Liver (tissue), 9 donors: ENCODE results near the gene AARSD1. TPM values are rescaled to one million over a fixed set of nuclear protein-coding genes. Genes with fewer than 3 reads are reported as not detected.
"Not testable (repeated sequence)": the region's sequence is repeated elsewhere in the genome, so short reads cannot be mapped to it uniquely, and the experiment has no call there.

Experiments used
- DNase-seq: peaks from one replicate; pipeline ENCODE4 v3.0.0-alpha.2; 2017; ENCODE audit warnings: low spot score
- H3K27ac ChIP-seq, 2 donors: one replicate each; pipeline ENCODE4 v1.7.0; 2013; ENCODE audit warnings: inconsistent platforms in 2 of 2, low read length in 2 of 2, control low read depth in 1 of 2, low read depth in 1 of 2, mild to moderate bottlenecking in 1 of 2
- H3K27me3 ChIP-seq, 4 donors: one replicate each; pipeline versions ENCODE4 v1.6.1 to v1.7.0; 2013; ENCODE audit warnings: low read length in 3 of 4, inconsistent platforms in 1 of 4, mild to moderate bottlenecking in 1 of 4, moderate library complexity in 1 of 4; ENCODE audit not compliant: control insufficient read depth in 4 of 4, insufficient read depth in 4 of 4
- H3K36me3 ChIP-seq, 4 donors: one replicate each; pipeline versions ENCODE4 v1.6.1 to v1.7.0; 2013; ENCODE audit warnings: low read length in 3 of 4, mild to moderate bottlenecking in 3 of 4, low read depth in 1 of 4, moderate library complexity in 1 of 4; ENCODE audit not compliant: control insufficient read depth in 4 of 4, insufficient read depth in 3 of 4
- H3K4me1 ChIP-seq, 4 donors: one replicate each; pipeline versions ENCODE4 v1.6.1 to v1.7.0; 2013; ENCODE audit warnings: low read length in 3 of 4, mild to moderate bottlenecking in 3 of 4, moderate library complexity in 1 of 4; ENCODE audit not compliant: control insufficient read depth in 4 of 4, insufficient read depth in 4 of 4
- H3K4me3 ChIP-seq, 3 donors: one replicate each; pipeline versions ENCODE4 v1.6.1 to v1.7.0; 2013; ENCODE audit warnings: low read length in 3 of 3, control low read depth in 1 of 3, low read depth in 1 of 3, mild to moderate bottlenecking in 1 of 3
- H3K9ac ChIP-seq, 2 donors: one replicate each; pipeline ENCODE4 v1.7.0; 2013; ENCODE audit warnings: low read length in 2 of 2, mild to moderate bottlenecking in 2 of 2, moderate library complexity in 2 of 2, control low read depth in 1 of 2, low read depth in 1 of 2
- H3K9me3 ChIP-seq, 4 donors: one replicate each; pipeline versions ENCODE4 v1.6.1 to v1.7.0; 2013; ENCODE audit warnings: low read length in 3 of 4; ENCODE audit not compliant: control insufficient read depth in 4 of 4
- CTCF ChIP-seq: fragments of 150-350 bp; IDR thresholded peaks from 2 replicates; pipeline ENCODE4 v1.5.1; 2017; ENCODE audit warnings: improper control_type of control experiment, low read depth, low read length; ENCODE audit not compliant: missing input control
- EGR1 ChIP-seq, 2 donors: IDR thresholded peaks; 2 replicates each; pipeline ENCODE4 v1.6.1; 2016 to 2018; ENCODE audit warnings: antibody characterized with exemption in 2 of 2, low read depth in 2 of 2
- HNF4A ChIP-seq, 2 donors: conservative IDR thresholded peaks; 2 replicates each; pipeline ENCODE4 v1.6.1; 2016; ENCODE audit warnings: antibody characterized with exemption in 2 of 2, mild to moderate bottlenecking in 2 of 2
- HNF4G ChIP-seq: IDR thresholded peaks from 2 replicates; pipeline ENCODE4 v1.6.1; 2016; ENCODE audit warnings: antibody characterized with exemption
- NR2F2 ChIP-seq: IDR thresholded peaks from 2 replicates; pipeline ENCODE4 v1.6.1; 2016; ENCODE audit warnings: antibody characterized with exemption
- RAD21 ChIP-seq, 2 donors: IDR thresholded peaks; 2 replicates each; pipeline ENCODE4 v1.6.1; 2016; ENCODE audit warnings: antibody characterized with exemption in 2 of 2, mild to moderate bottlenecking in 2 of 2
- REST ChIP-seq: IDR thresholded peaks from 2 replicates; pipeline ENCODE4 v1.6.1; 2016; ENCODE audit warnings: antibody characterized with exemption, mild to moderate bottlenecking
- RXRA ChIP-seq, 2 donors: IDR thresholded peaks; 2 replicates each; pipeline ENCODE4 v1.6.1; 2017 to 2018; ENCODE audit warnings: antibody characterized with exemption in 2 of 2, mild to moderate bottlenecking in 1 of 2
- SP1 ChIP-seq: IDR thresholded peaks from 2 replicates; pipeline ENCODE4 v1.6.1; 2018; ENCODE audit warnings: antibody characterized with exemption, mild to moderate bottlenecking
- YY1 ChIP-seq: IDR thresholded peaks from 2 replicates; pipeline ENCODE4 v1.6.1; 2016; ENCODE audit warnings: antibody characterized with exemption, mild to moderate bottlenecking
- WGBS: extraction: QIAGEN DNeasy Blood & Tissue Kit; methylation state at CpG from one replicate; pipeline ENCODE4 v1.1.7; 2013; 5-methylcytosine and 5-hydroxymethylcytosine counted together
- polyA plus RNA-seq, 2 donors: library from polyadenylated mRNA; stranded (reverse) in 1 of 2; unstranded in 1 of 2; fragments of 200-250 nt in 1 of 2; fragments of >200 nt in 1 of 2; fragmentation: Nextera tagmentation in 1 of 2; extraction: Ambion mirVana in 1 of 2; gene quantifications; one replicate each; pipeline versions ENCODE4 v1.2.1 to v1.2.3, GENCODE V29; 2013 to 2015
- total RNA-seq, 2 donors: library from RNA; depleted of rRNA; stranded (reverse); fragments of >200 nt; gene quantifications; one replicate each; pipeline ENCODE4 v1.2.3, GENCODE V29; 2014
- donor health status: healthy.
- donor health status: healthy.
- donor health status: healthy.
- donor health status: healthy.
- donor health status: healthy.

Gene AARSD1
- total and polyA plus RNA-seq, 4 donors: 8.2 to 25.2 (median 19.6) TPM

- Histone ChIP-seq H3K9me3 (no peaks in the 10 kb centered on the region), H3K4me1 (peaks cover 0 to 10% (median 8%) of the 10 kb centered on the region in 4 donors), H3K27me3 (no peaks in the 10 kb centered on the region), H3K4me3 (peak within 1 kb of the TSS; percentile 52 to 99 (median 58)), H3K36me3 (peaks cover 6 to 13% (median 10%) of the 10 kb centered on the region in 4 donors), H3K9ac (peak within 1 kb of the TSS; percentile 37 to 94), H3K27ac (peak within 1 kb of the TSS; percentile 79 to 97)
- 15% methylated on average over 18 of the region's 18 CpGs for WGBS
- TF ChIP-seq REST (peak; percentile 10), YY1 (peak; percentile 33), SP1 (peak; percentile 11), EGR1 (IDR thresholded peaks at IDR 0.05; ENCODE audit: low read depth in 2 of 2) (peak in 1 of 2 donors; percentile 19), RAD21 (IDR thresholded peaks at IDR 0.05) (peak; percentile 75 to 78), HNF4G (no peak), RXRA (IDR thresholded peaks at IDR 0.05) (no peak), CTCF (peak; percentile 45)
- DNase-seq: peak; percentile 77
Observed at GRCh38 chr17:43006639-43007551, 42.6 kb upstream of the AARSD1 start, which contains the start of gene IFI35. IFI35 (plus strand) TSS chr17:43006784; CDS start chr17:43006948, 164 bp downstream.

- H3K27ac ChIP-seq: no peak overlapping the region
- TF ChIP-seq HNF4A (conservative IDR thresholded peaks at IDR 0.05): peak; percentile 12 to 16
- peak in 1 of 2 donors; percentile 7 for TF ChIP-seq RAD21 (IDR thresholded peaks at IDR 0.05)
- no peak for TF ChIP-seq NR2F2
- H3K27me3 ChIP-seq: no peaks in the 10 kb centered on the region
- H3K36me3 ChIP-seq: peaks cover 6 to 26% (median 15%) of the 10 kb centered on the region in 4 donors
- peaks cover 4 to 15% (median 11%) of the 10 kb centered on the region in 4 donors for H3K4me1 ChIP-seq
- whole genome bisulfite sequencing: 82% methylated on average over 5 of the region's 5 CpGs
- H3K9ac ChIP-seq: no peak overlapping the region
- H3K4me3 ChIP-seq: no peak overlapping the region
- no peaks in the 10 kb centered on the region for H3K9me3 ChIP-seq
- DNase-seq: no peak
Observed at GRCh38 chr17:43003542-43004172, 39.4 kb upstream of the AARSD1 start.

- H3K9me3 ChIP-seq, H3K9ac ChIP-seq, H3K27me3 ChIP-seq, DNase-seq, H3K4me3 ChIP-seq, H3K27ac ChIP-seq: not testable (repeated sequence)
- peaks cover 8 to 19% (median 15%) of the 10 kb centered on the region in 4 donors for H3K4me1 ChIP-seq
- peaks cover 6 to 26% (median 15%) of the 10 kb centered on the region in 4 donors for H3K36me3 ChIP-seq
- WGBS: 95% methylated on average over 13 of the region's 13 CpGs
Observed at GRCh38 chr17:43000894-43001293, 36.6 kb upstream of the AARSD1 start.
